MM.1S (cell line): ENCODE measurements around the gene SLC13A2.

ENCODE experiments used
- DNase-seq: peaks from one replicate; pipeline ENCODE4 v3.0.0-alpha.2; 2015
- H2AFZ ChIP-seq: fragments of 300-600 bp; sonication (generic); 2 replicates; pipeline ENCODE4 v1.6.0; 2016; ENCODE audit warnings: antibody characterized with exemption, low read length
- H3F3A ChIP-seq: fragments of 300-600 bp; sonication (generic); 2 replicates; pipeline ENCODE4 v1.6.1; 2016; ENCODE audit warnings: mild to moderate bottlenecking, antibody characterized with exemption, low read length, moderate library complexity, mixed read lengths; ENCODE audit not compliant: insufficient read depth
- H3K27ac ChIP-seq: fragments of 300-600 bp; sonication (generic); 2 replicates; pipeline ENCODE4 v1.5.1; 2016; ENCODE audit warnings: mild to moderate bottlenecking, low read length
- H3K27me3 ChIP-seq: fragments of 300-600 bp; sonication (generic); replicated peaks from 2 replicates; pipeline ENCODE4 v1.6.0; 2016; ENCODE audit warnings: low read length; ENCODE audit not compliant: insufficient read depth
- H3K36me3 ChIP-seq: fragments of 300-600 bp; sonication (generic); replicated peaks from 2 replicates; pipeline ENCODE4 v1.6.1; 2016; ENCODE audit warnings: mild to moderate bottlenecking, low read length, mixed read lengths; ENCODE audit not compliant: insufficient read depth
- H3K4me1 ChIP-seq: fragments of 300-600 bp; sonication (generic); 2 replicates; pipeline ENCODE4 v1.6.1; 2016; ENCODE audit warnings: low read length, mixed read lengths
- H3K4me2 ChIP-seq: fragments of 300-600 bp; sonication (generic); 2 replicates; pipeline ENCODE4 v1.6.0; 2016; ENCODE audit warnings: low read depth, low read length
- H3K4me3 ChIP-seq: fragments of 300-600 bp; sonication (generic); 2 replicates; pipeline ENCODE4 v1.5.1; 2016; ENCODE audit warnings: low read length, mixed read lengths
- H3K79me2 ChIP-seq: fragments of 300-600 bp; sonication (generic); 2 replicates; pipeline ENCODE4 v1.6.1; 2016; ENCODE audit warnings: mixed run types, low read length, mixed read lengths
- H3K9ac ChIP-seq: fragments of 300-600 bp; sonication (generic); 2 replicates; pipeline ENCODE4 v1.6.1; 2016; ENCODE audit warnings: low read length, mixed read lengths
- H3K9me2 ChIP-seq: fragments of 300-600 bp; sonication (generic); replicated peaks from 2 replicates; pipeline ENCODE4 v1.6.1; 2016; ENCODE audit warnings: mild to moderate bottlenecking, low read length, mixed read lengths; ENCODE audit not compliant: insufficient read depth
- H3K9me3 ChIP-seq: fragments of 300-600 bp; sonication (generic); replicated peaks from 2 replicates; pipeline ENCODE4 v1.6.1; 2016; ENCODE audit warnings: mild to moderate bottlenecking, low read length, mixed read lengths; ENCODE audit not compliant: insufficient read depth
- H4K20me1 ChIP-seq: fragments of 300-600 bp; sonication (generic); 2 replicates; pipeline ENCODE4 v1.6.1; 2016; ENCODE audit warnings: mild to moderate bottlenecking, low read length, moderate library complexity, mixed read lengths; ENCODE audit not compliant: insufficient read depth
- CTCF ChIP-seq: fragments of 300-600 bp; sonication (generic); IDR thresholded peaks from 2 replicates; pipeline ENCODE4 v1.5.1; 2016; ENCODE audit warnings: antibody characterized with exemption, low read length, mixed read lengths
- EZH2 ChIP-seq: fragments of 300-600 bp; sonication (generic); optimal IDR thresholded peaks from 2 replicates; pipeline ENCODE3; 2017; ENCODE audit warnings: low read depth, mild to moderate bottlenecking, antibody characterized with exemption, low read length, mixed read lengths
- EZH2phosphoT487 ChIP-seq: fragments of 300-600 bp; sonication (generic); IDR thresholded peaks from 2 replicates; pipeline ENCODE4 v1.6.1; 2018; ENCODE audit warnings: antibody characterized with exemption, low read length

The SLC13A2 gene

GRCh38 chr17:28526381-28526780 lies 52.9 kb downstream of the SLC13A2 start:
- no peak overlapping the region for H2AFZ ChIP-seq
- no peak overlapping the region for H3K27ac ChIP-seq
- H3K9ac ChIP-seq, result no peak overlapping the region
- no peaks in the 10 kb centered on the region for H3K36me3 ChIP-seq
- no peaks in the 10 kb centered on the region for H3F3A ChIP-seq
- no peak overlapping the region for H3K4me3 ChIP-seq
- H3K9me3 ChIP-seq, result no peaks in the 10 kb centered on the region
- peaks cover 95% of the 10 kb centered on the region for H3K27me3 ChIP-seq
- no peaks in the 10 kb centered on the region for H3K9me2 ChIP-seq
- H4K20me1 ChIP-seq, result no peaks in the 10 kb centered on the region
- DNase-seq, result no peak
- TF ChIP-seq EZH2, result no peak
- TF ChIP-seq CTCF, result no peak
- no peak for TF ChIP-seq EZH2phosphoT487
- no peaks in the 10 kb centered on the region for H3K79me2 ChIP-seq
- H3K4me2 ChIP-seq, result no peak overlapping the region
- H3K4me1 ChIP-seq, result no peaks in the 10 kb centered on the region

- Histone ChIP-seq H3K9ac (no peak overlapping the region), H3K4me2 (no peak overlapping the region), H4K20me1 (no peaks in the 10 kb centered on the region), H3K27ac (no peak overlapping the region), H3F3A (no peaks in the 10 kb centered on the region), H3K4me1 (no peaks in the 10 kb centered on the region), H3K9me2 (no peaks in the 10 kb centered on the region), H2AFZ (no peak overlapping the region), H3K4me3 (no peak overlapping the region), H3K36me3 (no peaks in the 10 kb centered on the region), H3K9me3 (no peaks in the 10 kb centered on the region), H3K79me2 (no peaks in the 10 kb centered on the region), H3K27me3 (peaks cover 95% of the 10 kb centered on the region)
- no peak for DNase-seq
- TF ChIP-seq EZH2phosphoT487 (no peak), EZH2 (no peak), CTCF (no peak)
Observed at GRCh38 chr17:28527181-28527681, 53.8 kb downstream of the SLC13A2 start.

GRCh38 chr17:28527859-28528258 lies 54.4 kb downstream of the SLC13A2 start:
- H3K9me3 ChIP-seq, result no peaks in the 10 kb centered on the region
- H3F3A ChIP-seq, result no peaks in the 10 kb centered on the region
- H2AFZ ChIP-seq, result no peak overlapping the region
- no peak overlapping the region for H3K4me3 ChIP-seq
- no peaks in the 10 kb centered on the region for H3K4me1 ChIP-seq
- no peak overlapping the region for H3K27ac ChIP-seq
- no peak for TF ChIP-seq CTCF
- TF ChIP-seq EZH2, result no peak
- TF ChIP-seq EZH2phosphoT487, result no peak
- H3K79me2 ChIP-seq, result no peaks in the 10 kb centered on the region
- H3K9me2 ChIP-seq, result no peaks in the 10 kb centered on the region
- no peak for DNase-seq
- H3K36me3 ChIP-seq, result no peaks in the 10 kb centered on the region
- peaks cover 96% of the 10 kb centered on the region for H3K27me3 ChIP-seq
- no peak overlapping the region for H3K4me2 ChIP-seq
- no peak overlapping the region for H3K9ac ChIP-seq
- no peaks in the 10 kb centered on the region for H4K20me1 ChIP-seq
